Measurements from ENCODE around the gene STAT6. TPM values are rescaled to one million over a fixed set of nuclear protein-coding genes. Genes with fewer than 3 reads are reported as not detected.
"Not testable (repeated sequence)": the region's sequence is repeated elsewhere in the genome, so short reads cannot be mapped to it uniquely, and the experiment has no call there.

The STAT6 gene
- total RNA-seq, 2 donors from 2014 or later: 124 to 237 TPM

- no peaks in the 10 kb centered on the region for H3K27me3 ChIP-seq (replicated peaks; ENCODE audit: insufficient read depth)
- intact Hi-C loops (cut with DNase I): loop anchor here (2.0 kb wide), 2 partner anchors 49 to 59 kb away; no protein-coding TSS in a partner anchor
- WGBS: 34% methylated on average over 2 of the region's 2 CpGs
- H3K36me3 ChIP-seq: no peaks in the 10 kb centered on the region
- no peak overlapping the region for H3K27ac ChIP-seq
- no peak overlapping the region for H3K4me3 ChIP-seq
- H3K4me1 ChIP-seq (replicated peaks): no peaks in the 10 kb centered on the region
- TF ChIP-seq POLR2A (IDR thresholded peaks at IDR 0.05) (no peak), POLR2AphosphoS5 (IDR thresholded peaks at IDR 0.05) (no peak), CTCF (IDR thresholded peaks at IDR 0.05) (no peak)
- H3K9me3 ChIP-seq: no peaks in the 10 kb centered on the region
- no peak for DNase-seq (ENCODE audit: low spot score)
Observed at GRCh38 chr12:57123813-57124212, 12.7 kb upstream of the STAT6 start.

GRCh38 chr12:57120718-57121117 is 9.6 kb upstream of the STAT6 start:
- 91% methylated on average over 11 of the region's 11 CpGs for WGBS
- H3K27me3 ChIP-seq (replicated peaks; ENCODE audit: insufficient read depth); DNase-seq (ENCODE audit: low spot score); H3K4me3 ChIP-seq; intact Hi-C loops (cut with DNase I); H3K9me3 ChIP-seq; H3K4me1 ChIP-seq (replicated peaks); H3K27ac ChIP-seq; H3K36me3 ChIP-seq: not testable (repeated sequence)

- Histone ChIP-seq H3K4me3 (no peak overlapping the region), H3K36me3 (no peaks in the 10 kb centered on the region), H3K9me3 (no peaks in the 10 kb centered on the region), H3K27ac (no peak overlapping the region), H3K4me1 (replicated peaks) (no peaks in the 10 kb centered on the region), H3K27me3 (replicated peaks; ENCODE audit: insufficient read depth) (no peaks in the 10 kb centered on the region)
- DNase-seq (ENCODE audit: low spot score): no peak
- no peak for TF ChIP-seq POLR2A (IDR thresholded peaks at IDR 0.05)
- intact Hi-C loops (cut with DNase I): no loop called here
- 80% methylated on average over 5 of the region's 5 CpGs for WGBS
Observed at GRCh38 chr12:57119294-57120085, 8.3 kb upstream of the STAT6 start.

- TF ChIP-seq POLR2A (IDR thresholded peaks at IDR 0.05) (no peak), POLR2AphosphoS5 (IDR thresholded peaks at IDR 0.05) (no peak), CTCF (IDR thresholded peaks at IDR 0.05) (peak in 1 of 4 experiments; percentile 8)
- no peaks in the 10 kb centered on the region for H3K4me1 ChIP-seq (replicated peaks)
- H3K36me3 ChIP-seq: no peaks in the 10 kb centered on the region
- H3K9me3 ChIP-seq: no peaks in the 10 kb centered on the region
- H3K27me3 ChIP-seq (replicated peaks; ENCODE audit: insufficient read depth): no peaks in the 10 kb centered on the region
- DNase-seq (ENCODE audit: low spot score): no peak
- intact Hi-C loops (cut with DNase I): no loop called here
- no peak overlapping the region for H3K27ac ChIP-seq
- WGBS: 85% methylated on average over 1 of the region's 1 CpG
- H3K4me3 ChIP-seq: no peak overlapping the region
Observed at GRCh38 chr12:57118711-57119271, 7.6 kb upstream of the STAT6 start.

- no peak for DNase-seq (ENCODE audit: low spot score)
- H3K27ac ChIP-seq: no peak overlapping the region
- H3K27me3 ChIP-seq (replicated peaks; ENCODE audit: insufficient read depth): no peaks in the 10 kb centered on the region
- no peaks in the 10 kb centered on the region for H3K36me3 ChIP-seq
- no peak overlapping the region for H3K4me3 ChIP-seq
- intact Hi-C loops (cut with DNase I): no loop called here
- H3K9me3 ChIP-seq: no peaks in the 10 kb centered on the region
- 89% methylated on average over 5 of the region's 5 CpGs for WGBS
- H3K4me1 ChIP-seq (replicated peaks): no peaks in the 10 kb centered on the region
- TF ChIP-seq CTCF (IDR thresholded peaks at IDR 0.05): no peak
- no peak for TF ChIP-seq POLR2AphosphoS5 (IDR thresholded peaks at IDR 0.05)
- no peak for TF ChIP-seq POLR2A (IDR thresholded peaks at IDR 0.05)
Observed at GRCh38 chr12:57116580-57117281, 5.6 kb upstream of the STAT6 start.
